ENCODE results near the gene TRIM13. TPM values are rescaled to one million over a fixed set of nuclear protein-coding genes. Genes with fewer than 3 reads are reported as not detected.
A peak's percentile ranks its signal among the peaks of the same experiment; 100 is the strongest.

Gene TRIM13
- total RNA-seq, 1 donor from 2014 or later, result 29.5 TPM

- Histone ChIP-seq H3K4me1 (peaks cover 52% of the 10 kb centered on the region), H3K9me3 (no peaks in the 10 kb centered on the region), H3K27ac (peak overlapping the region; percentile 100), H3K36me3 (peaks cover 53% of the 10 kb centered on the region), H3K4me3 (peak overlapping the region; percentile 71), H3K27me3 (no peaks in the 10 kb centered on the region)
- intact Hi-C loops (cut with DNase I), result no loop called here
- no peak for TF ChIP-seq CTCF (IDR thresholded peaks at IDR 0.05)
- ATAC-seq (no peak), DNase-seq (no peak)
Measured at GRCh38 chr13:49998714-49999624, 2.1 kb downstream of the TRIM13 start.

- TF ChIP-seq CTCF (IDR thresholded peaks at IDR 0.05), result no peak
- intact Hi-C loops (cut with DNase I), result no loop called here
- H3K9me3 ChIP-seq, result no peaks in the 10 kb centered on the region
- no peak overlapping the region for H3K27ac ChIP-seq
- H3K36me3 ChIP-seq, result peaks cover 55% of the 10 kb centered on the region
- no peaks in the 10 kb centered on the region for H3K27me3 ChIP-seq
- H3K4me1 ChIP-seq, result peaks cover 56% of the 10 kb centered on the region
- ATAC-seq (no peak), DNase-seq (no peak)
- H3K4me3 ChIP-seq, result no peak overlapping the region
Measured at GRCh38 chr13:50001287-50001686, 4.4 kb downstream of the TRIM13 start.

DNA sequence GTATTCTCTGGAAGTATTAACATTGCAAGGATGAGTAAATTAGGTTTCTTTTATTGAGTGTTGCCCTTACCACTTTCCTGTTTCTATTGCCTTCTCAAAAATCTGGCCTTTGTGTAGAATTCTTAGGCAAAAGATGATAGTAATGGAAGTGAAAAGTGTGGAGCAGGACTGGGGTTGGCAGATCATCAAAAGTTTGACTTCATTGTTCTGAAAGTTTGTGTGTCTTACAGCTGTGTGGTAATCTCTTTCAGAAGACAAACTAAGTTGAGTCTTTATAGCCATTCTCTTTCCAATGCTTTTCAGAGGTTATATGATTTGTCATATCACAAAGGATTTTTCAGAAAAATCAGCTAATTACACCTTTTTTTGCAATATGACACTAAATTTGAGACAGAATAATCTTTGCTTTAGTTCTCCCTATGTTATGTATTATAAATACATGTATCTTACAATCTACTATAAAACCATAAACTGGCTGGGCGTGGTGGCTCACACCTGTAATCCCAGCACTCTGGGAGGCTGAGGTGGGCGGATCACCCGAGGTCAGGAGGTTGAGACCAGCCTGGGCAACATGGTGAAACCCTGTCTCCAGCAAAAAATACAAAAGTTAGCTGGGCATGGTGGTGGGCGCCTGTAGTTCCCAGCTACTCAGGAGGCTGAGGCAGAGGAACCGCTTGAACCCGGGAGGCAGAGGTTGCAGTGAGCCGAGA, 9.7 kb downstream of the TRIM13 start:
- Histone ChIP-seq H3K4me1 (peaks cover 19% of the 10 kb centered on the region), H3K27me3 (no peaks in the 10 kb centered on the region), H3K9me3 (no peaks in the 10 kb centered on the region), H3K36me3 (peaks cover 38% of the 10 kb centered on the region), H3K27ac (no peak overlapping the region), H3K4me3 (no peak overlapping the region)
- no peak for TF ChIP-seq CTCF (IDR thresholded peaks at IDR 0.05)
- ATAC-seq (no peak), DNase-seq (no peak)
- intact Hi-C loops (cut with DNase I), result no loop called here

GRCh38 chr13:50011461-50011860, 14.6 kb downstream of the TRIM13 start:
- H3K4me3 ChIP-seq, result no peak overlapping the region
- no peak for DNase-seq
- intact Hi-C loops (cut with DNase I), result loop anchor here (10.0 kb wide), 1 partner anchor 53 kb away; no protein-coding TSS in a partner anchor
- peaks cover 38% of the 10 kb centered on the region for H3K36me3 ChIP-seq
- peaks cover 7% of the 10 kb centered on the region for H3K4me1 ChIP-seq
- H3K9me3 ChIP-seq, result no peaks in the 10 kb centered on the region
- H3K27me3 ChIP-seq, result no peaks in the 10 kb centered on the region
- no peak for ATAC-seq
- no peak for TF ChIP-seq CTCF (IDR thresholded peaks at IDR 0.05)
- no peak overlapping the region for H3K27ac ChIP-seq

- ATAC-seq, result no peak
- intact Hi-C loops (cut with DNase I), result loop anchor here (10.0 kb wide), 1 partner anchor 52 kb away; no protein-coding TSS in a partner anchor
Measured at GRCh38 chr13:50012396-50013169, 15.7 kb downstream of the TRIM13 start.

More at GRCh38 chr13:50012396-50013169, 15.7 kb downstream of the TRIM13 start:
- Histone ChIP-seq H3K27ac (no peak overlapping the region), H3K27me3 (no peaks in the 10 kb centered on the region), H3K4me3 (no peak overlapping the region), H3K4me1 (peaks cover 8% of the 10 kb centered on the region), H3K9me3 (no peaks in the 10 kb centered on the region), H3K36me3 (peaks cover 34% of the 10 kb centered on the region)
- no peak for DNase-seq
- no peak for TF ChIP-seq CTCF (IDR thresholded peaks at IDR 0.05)

Measured in upper lobe of right lung (tissue), 1 donor.